Measurements from ENCODE around the gene CYSLTR2. TPM values are rescaled to one million over a fixed set of nuclear protein-coding genes. Genes with fewer than 3 reads are reported as not detected.

CYSLTR2 gene
- total and polyA plus RNA-seq, 5 donors from 2014 or later = 0.20 to 4.5 (median 0.61) TPM

GRCh38 chr13:48720621-48721020 is 66.9 kb downstream of the CYSLTR2 start:
- H3K9me3 Mint-ChIP-seq = peaks cover 2 to 32% (median 13%) of the 10 kb centered on the region in 7 donors
- H3K4me3 Mint-ChIP-seq = no peak overlapping the region
- H3K4me1 Mint-ChIP-seq = no peaks in the 10 kb centered on the region

DNA sequence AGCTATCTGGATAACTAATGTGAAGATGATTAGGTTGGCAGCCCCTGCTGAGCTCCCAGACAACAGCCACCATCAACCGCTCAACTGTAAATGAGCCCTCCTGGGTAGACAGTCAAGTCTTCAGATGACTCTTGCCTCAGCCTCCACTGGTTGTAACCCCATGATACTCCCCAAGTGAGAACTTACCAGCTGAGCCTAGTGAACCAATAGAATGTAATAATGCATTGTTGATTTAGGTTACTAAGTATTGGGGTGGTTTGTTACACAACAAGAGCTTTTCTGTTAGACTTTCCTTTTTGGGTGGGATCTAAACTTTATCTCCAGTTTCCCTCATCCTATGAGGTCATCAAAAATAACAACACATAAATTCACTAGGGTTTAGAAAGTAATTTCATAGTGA is 69.4 kb downstream of the CYSLTR2 start:
- Histone ChIP-seq H3K36me3 (ENCODE audit: control insufficient read depth, insufficient read depth, low read length) (no peaks in the 10 kb centered on the region), H3K27me3 (ENCODE audit: control insufficient read depth, insufficient read depth, low read length) (peaks cover 9% of the 10 kb centered on the region), H3K4me1 (ENCODE audit: control insufficient read depth, insufficient read depth, low read length, poor library complexity, severe bottlenecking) (no peaks in the 10 kb centered on the region), H3K27ac (ENCODE audit: insufficient read depth, low read length, poor library complexity, severe bottlenecking) (no peak overlapping the region), H3K4me3 (ENCODE audit: low read depth, low read length) (no peak overlapping the region), H3K9me3 (ENCODE audit: control insufficient read depth in 2 of 2, low read length in 2 of 2) (peaks cover 17 to 30% of the 10 kb centered on the region in 2 experiments)
- H3K4me1 Mint-ChIP-seq = no peaks in the 10 kb centered on the region
- DNase-seq = no peak
- peaks cover 4% of the 10 kb centered on the region for H3K27me3 Mint-ChIP-seq
- H3K27ac Mint-ChIP-seq = no peak overlapping the region
- H3K36me3 Mint-ChIP-seq = no peaks in the 10 kb centered on the region
- no peak for ATAC-seq (ENCODE audit: low read depth in 2 of 2)
- peaks cover under 1 to 18% (median 5%) of the 10 kb centered on the region in 7 donors for H3K9me3 Mint-ChIP-seq
- H3K4me3 Mint-ChIP-seq = no peak overlapping the region

More at GRCh38 chr13:48720621-48721020, 66.9 kb downstream of the CYSLTR2 start:
- Histone ChIP-seq H3K4me1 (ENCODE audit: control insufficient read depth, insufficient read depth, low read length, poor library complexity, severe bottlenecking) (no peaks in the 10 kb centered on the region), H3K27ac (ENCODE audit: insufficient read depth, low read length, poor library complexity, severe bottlenecking) (no peak overlapping the region), H3K36me3 (ENCODE audit: control insufficient read depth, insufficient read depth, low read length) (no peaks in the 10 kb centered on the region), H3K27me3 (ENCODE audit: control insufficient read depth, insufficient read depth, low read length) (peaks cover 11% of the 10 kb centered on the region), H3K4me3 (ENCODE audit: low read depth, low read length) (no peak overlapping the region), H3K9me3 (ENCODE audit: control insufficient read depth in 2 of 2, low read length in 2 of 2) (peaks cover 41 to 46% of the 10 kb centered on the region in 2 experiments)
- Mint-ChIP-seq H3K27me3 (peaks cover 4% of the 10 kb centered on the region), H3K36me3 (no peaks in the 10 kb centered on the region), H3K27ac (no peak overlapping the region)
- no peak for ATAC-seq (ENCODE audit: low read depth in 2 of 2)
- no peak for DNase-seq

DNA sequence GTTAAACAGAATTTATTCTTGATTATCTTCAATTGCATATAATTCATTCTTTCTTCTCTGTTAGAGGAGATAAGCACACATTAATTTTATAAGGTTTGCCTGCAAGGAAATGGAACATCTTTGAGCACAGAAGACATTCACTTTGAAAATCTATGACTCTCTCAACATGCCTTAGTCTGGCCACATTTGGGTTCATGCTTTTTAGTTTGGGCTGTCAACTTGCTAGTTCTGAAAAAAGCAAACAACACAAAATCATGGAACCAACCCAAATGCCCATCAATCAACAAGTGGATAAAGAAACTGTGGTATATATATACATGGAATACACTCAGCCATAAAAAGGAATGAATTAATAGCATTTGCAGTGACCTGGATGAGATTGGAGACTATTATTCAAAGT is 71.5 kb downstream of the CYSLTR2 start:
- Mint-ChIP-seq H3K4me1 (peaks cover 0 to 2% (median 0%) of the 10 kb centered on the region in 4 donors), H3K4me3 (no peak overlapping the region), H3K27me3 (peaks cover 4% of the 10 kb centered on the region), H3K27ac (no peak overlapping the region), H3K36me3 (no peaks in the 10 kb centered on the region), H3K9me3 (peaks cover 0 to 11% (median 3%) of the 10 kb centered on the region in 7 donors)
- Histone ChIP-seq H3K4me3 (ENCODE audit: low read depth, low read length) (no peak overlapping the region), H3K27me3 (ENCODE audit: control insufficient read depth, insufficient read depth, low read length) (peaks cover 6% of the 10 kb centered on the region), H3K9me3 (ENCODE audit: control insufficient read depth in 2 of 2, low read length in 2 of 2) (peaks cover 0 to 9% of the 10 kb centered on the region in 2 experiments), H3K4me1 (ENCODE audit: control insufficient read depth, insufficient read depth, low read length, poor library complexity, severe bottlenecking) (no peaks in the 10 kb centered on the region), H3K36me3 (ENCODE audit: control insufficient read depth, insufficient read depth, low read length) (no peaks in the 10 kb centered on the region), H3K27ac (ENCODE audit: insufficient read depth, low read length, poor library complexity, severe bottlenecking) (no peak overlapping the region)
- ATAC-seq (ENCODE audit: low read depth in 2 of 2) (no peak), DNase-seq (no peak)

DNA sequence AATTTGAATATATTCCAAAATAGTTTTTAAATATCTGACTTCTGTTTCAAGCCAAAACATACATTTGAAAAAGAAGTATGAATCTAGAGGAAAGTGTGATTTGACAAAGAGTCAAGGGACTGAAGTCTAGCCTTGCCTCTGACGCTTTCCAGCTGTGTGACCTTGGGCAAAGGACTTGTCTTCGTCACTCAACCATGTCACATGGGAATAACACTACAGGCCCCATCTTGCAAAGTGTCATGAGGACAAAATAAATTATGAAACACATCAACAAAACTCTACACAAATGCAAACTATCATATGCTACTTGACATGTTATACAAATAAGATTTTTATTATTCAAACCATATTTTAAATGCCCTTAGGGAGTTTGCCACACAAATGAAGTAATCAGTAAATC is 73.0 kb downstream of the CYSLTR2 start:
- peaks cover 5 to 10% (median 6%) of the 10 kb centered on the region in 4 donors for H3K4me1 Mint-ChIP-seq
- no peaks in the 10 kb centered on the region for H3K36me3 ChIP-seq (ENCODE audit: control insufficient read depth, insufficient read depth, low read length)

GRCh38 chr13:48727241-48728011 is 73.7 kb downstream of the CYSLTR2 start:
- no peaks in the 10 kb centered on the region for H3K27me3 Mint-ChIP-seq
- no peaks in the 10 kb centered on the region for H3K27me3 ChIP-seq (ENCODE audit: control insufficient read depth, insufficient read depth, low read length)

More for the DNA sequence above, 73.0 kb downstream of the CYSLTR2 start:
- no peak for DNase-seq
- Histone ChIP-seq H3K4me3 (ENCODE audit: low read depth, low read length) (no peak overlapping the region), H3K9me3 (ENCODE audit: control insufficient read depth in 2 of 2, low read length in 2 of 2) (peaks cover 0 to 4% of the 10 kb centered on the region in 2 experiments), H3K27ac (ENCODE audit: insufficient read depth, low read length, poor library complexity, severe bottlenecking) (no peak overlapping the region), H3K27me3 (ENCODE audit: control insufficient read depth, insufficient read depth, low read length) (no peaks in the 10 kb centered on the region), H3K4me1 (ENCODE audit: control insufficient read depth, insufficient read depth, low read length, poor library complexity, severe bottlenecking) (peaks cover 2% of the 10 kb centered on the region)
- H3K27me3 Mint-ChIP-seq = peaks cover 2% of the 10 kb centered on the region
- peaks cover 0 to 11% (median 2%) of the 10 kb centered on the region in 7 donors for H3K9me3 Mint-ChIP-seq
- no peak overlapping the region for H3K27ac Mint-ChIP-seq
- no peaks in the 10 kb centered on the region for H3K36me3 Mint-ChIP-seq
- ATAC-seq (ENCODE audit: low read depth in 2 of 2) = no peak
- H3K4me3 Mint-ChIP-seq = no peak overlapping the region

GRCh38 chr13:48728226-48728625 is 74.5 kb downstream of the CYSLTR2 start:
- Histone ChIP-seq H3K36me3 (ENCODE audit: control insufficient read depth, insufficient read depth, low read length) (no peaks in the 10 kb centered on the region), H3K27me3 (ENCODE audit: control insufficient read depth, insufficient read depth, low read length) (no peaks in the 10 kb centered on the region), H3K9me3 (ENCODE audit: control insufficient read depth in 2 of 2, low read length in 2 of 2) (no peaks in the 10 kb centered on the region), H3K4me3 (ENCODE audit: low read depth, low read length) (no peak overlapping the region), H3K27ac (ENCODE audit: insufficient read depth, low read length, poor library complexity, severe bottlenecking) (no peak overlapping the region), H3K4me1 (ENCODE audit: control insufficient read depth, insufficient read depth, low read length, poor library complexity, severe bottlenecking) (peaks cover 7% of the 10 kb centered on the region)
- Mint-ChIP-seq H3K36me3 (no peaks in the 10 kb centered on the region), H3K4me3 (no peak overlapping the region), H3K4me1 (peaks cover 5 to 12% (median 7%) of the 10 kb centered on the region in 4 donors), H3K9me3 (peaks cover 0 to 8% (median 2%) of the 10 kb centered on the region in 7 donors), H3K27me3 (no peaks in the 10 kb centered on the region), H3K27ac (no peak overlapping the region)
- DNase-seq = no peak
- ATAC-seq (ENCODE audit: low read depth in 2 of 2) = no peak

More at GRCh38 chr13:48727241-48728011, 73.7 kb downstream of the CYSLTR2 start:
- H3K36me3 Mint-ChIP-seq = no peaks in the 10 kb centered on the region
- H3K4me3 Mint-ChIP-seq = no peak overlapping the region
- ATAC-seq (ENCODE audit: low read depth in 2 of 2) (no peak), DNase-seq (no peak)
- H3K27ac Mint-ChIP-seq = no peak overlapping the region
- peaks cover 0 to 8% (median 2%) of the 10 kb centered on the region in 7 donors for H3K9me3 Mint-ChIP-seq
- H3K4me1 Mint-ChIP-seq = peaks cover 5 to 12% (median 7%) of the 10 kb centered on the region in 4 donors
- no peak overlapping the region for H3K27ac ChIP-seq (ENCODE audit: insufficient read depth, low read length, poor library complexity, severe bottlenecking)
- no peaks in the 10 kb centered on the region for H3K36me3 ChIP-seq (ENCODE audit: control insufficient read depth, insufficient read depth, low read length)
- H3K9me3 ChIP-seq (ENCODE audit: control insufficient read depth in 2 of 2, low read length in 2 of 2) = no peaks in the 10 kb centered on the region
- no peak overlapping the region for H3K4me3 ChIP-seq (ENCODE audit: low read depth, low read length)
- peaks cover 7% of the 10 kb centered on the region for H3K4me1 ChIP-seq (ENCODE audit: control insufficient read depth, insufficient read depth, low read length, poor library complexity, severe bottlenecking)

GRCh38 chr13:48728876-48729275 is 75.1 kb downstream of the CYSLTR2 start:
- Mint-ChIP-seq H3K36me3 (no peaks in the 10 kb centered on the region), H3K27me3 (no peaks in the 10 kb centered on the region), H3K4me3 (no peak overlapping the region), H3K9me3 (peaks cover 0 to 8% (median 2%) of the 10 kb centered on the region in 7 donors), H3K27ac (no peak overlapping the region), H3K4me1 (peaks cover 5 to 12% (median 7%) of the 10 kb centered on the region in 4 donors)
- no peaks in the 10 kb centered on the region for H3K9me3 ChIP-seq (ENCODE audit: control insufficient read depth in 2 of 2, low read length in 2 of 2)
- H3K36me3 ChIP-seq (ENCODE audit: control insufficient read depth, insufficient read depth, low read length) = no peaks in the 10 kb centered on the region
- no peaks in the 10 kb centered on the region for H3K27me3 ChIP-seq (ENCODE audit: control insufficient read depth, insufficient read depth, low read length)
- H3K27ac ChIP-seq (ENCODE audit: insufficient read depth, low read length, poor library complexity, severe bottlenecking) = no peak overlapping the region
- no peak overlapping the region for H3K4me3 ChIP-seq (ENCODE audit: low read depth, low read length)
- no peak for ATAC-seq (ENCODE audit: low read depth in 2 of 2)
- H3K4me1 ChIP-seq (ENCODE audit: control insufficient read depth, insufficient read depth, low read length, poor library complexity, severe bottlenecking) = peaks cover 7% of the 10 kb centered on the region
- no peak for DNase-seq

Measured in CD4-positive, CD25-positive, alpha-beta regulatory T cell (primary cell).